Kidney epithelial cell (primary cell): Measurements from ENCODE around the gene FOXP1. TPM values are rescaled to one million over a fixed set of nuclear protein-coding genes. Genes with fewer than 3 reads are reported as not detected.

Experiments used
- DNase-seq: peaks from one replicate; pipeline ENCODE4 v3.0.0-alpha.2; 2010; ENCODE audit warnings: low read depth
- H3K27me3 ChIP-seq: 2 replicates; pipeline ENCODE4 v1.6.0; 2011; ENCODE audit warnings: low read length; ENCODE audit not compliant: control insufficient read depth, insufficient read depth
- H3K36me3 ChIP-seq: 2 replicates; pipeline ENCODE4 v1.5.1; 2011; ENCODE audit warnings: low read length; ENCODE audit not compliant: control insufficient read depth, insufficient read depth
- H3K4me3 ChIP-seq: 2 replicates; pipeline ENCODE4 v1.5.1; 2011; ENCODE audit warnings: low read depth, mild to moderate bottlenecking, control low read depth, low read length
- total RNA-seq: library from RNA; depleted of rRNA; stranded (reverse); fragments of >200 nt; gene quantifications from 2 replicates; pipeline ENCODE4 v1.2.3, GENCODE V29; 2015
- TF ChIP-seq, protein P1 (sequence below): IDR thresholded peaks from 2 replicates; pipeline ENCODE4 v1.5.1; 2011; ENCODE audit warnings: mild to moderate bottlenecking, moderate library complexity, low read length, control low read depth, inconsistent platforms; ENCODE audit not compliant: insufficient read depth, poor library complexity, severe bottlenecking

FOXP1 gene
- total RNA-seq, 1 donor from 2014 or later, result 75.0 TPM

- Histone ChIP-seq H3K4me3 (no peak overlapping the region), H3K27me3 (no peaks in the 10 kb centered on the region), H3K36me3 (no peaks in the 10 kb centered on the region)
- TF ChIP-seq, protein P1, sequence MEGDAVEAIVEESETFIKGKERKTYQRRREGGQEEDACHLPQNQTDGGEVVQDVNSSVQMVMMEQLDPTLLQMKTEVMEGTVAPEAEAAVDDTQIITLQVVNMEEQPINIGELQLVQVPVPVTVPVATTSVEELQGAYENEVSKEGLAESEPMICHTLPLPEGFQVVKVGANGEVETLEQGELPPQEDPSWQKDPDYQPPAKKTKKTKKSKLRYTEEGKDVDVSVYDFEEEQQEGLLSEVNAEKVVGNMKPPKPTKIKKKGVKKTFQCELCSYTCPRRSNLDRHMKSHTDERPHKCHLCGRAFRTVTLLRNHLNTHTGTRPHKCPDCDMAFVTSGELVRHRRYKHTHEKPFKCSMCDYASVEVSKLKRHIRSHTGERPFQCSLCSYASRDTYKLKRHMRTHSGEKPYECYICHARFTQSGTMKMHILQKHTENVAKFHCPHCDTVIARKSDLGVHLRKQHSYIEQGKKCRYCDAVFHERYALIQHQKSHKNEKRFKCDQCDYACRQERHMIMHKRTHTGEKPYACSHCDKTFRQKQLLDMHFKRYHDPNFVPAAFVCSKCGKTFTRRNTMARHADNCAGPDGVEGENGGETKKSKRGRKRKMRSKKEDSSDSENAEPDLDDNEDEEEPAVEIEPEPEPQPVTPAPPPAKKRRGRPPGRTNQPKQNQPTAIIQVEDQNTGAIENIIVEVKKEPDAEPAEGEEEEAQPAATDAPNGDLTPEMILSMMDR, result no peak
- DNase-seq, result no peak
Observed at GRCh38 chr3:70970952-70971351, 612.6 kb downstream of the FOXP1 start.

DNA sequence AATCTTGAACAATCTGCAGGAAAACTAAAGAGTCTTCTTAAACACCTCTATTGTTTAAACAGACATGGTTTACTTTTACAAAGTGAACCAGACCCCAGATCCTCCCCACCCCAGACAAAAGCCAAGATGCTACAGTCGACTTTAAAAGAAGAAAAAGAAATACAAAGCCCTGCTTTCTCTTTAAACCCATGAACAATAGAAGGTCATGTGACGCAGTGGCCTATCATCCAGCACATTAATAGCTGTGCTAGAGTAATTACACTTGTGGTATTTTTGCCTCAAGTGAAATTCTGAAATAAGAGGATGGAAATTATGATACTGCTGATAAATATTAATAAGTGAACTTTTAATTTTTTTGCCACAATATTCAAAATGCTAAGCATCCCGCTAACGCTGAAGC, 613.4 kb downstream of the FOXP1 start:
- H3K4me3 ChIP-seq, result no peak overlapping the region
- no peak for DNase-seq
- TF ChIP-seq, protein P1, result no peak
- peaks cover 1% of the 10 kb centered on the region for H3K36me3 ChIP-seq
- H3K27me3 ChIP-seq, result no peaks in the 10 kb centered on the region

DNA sequence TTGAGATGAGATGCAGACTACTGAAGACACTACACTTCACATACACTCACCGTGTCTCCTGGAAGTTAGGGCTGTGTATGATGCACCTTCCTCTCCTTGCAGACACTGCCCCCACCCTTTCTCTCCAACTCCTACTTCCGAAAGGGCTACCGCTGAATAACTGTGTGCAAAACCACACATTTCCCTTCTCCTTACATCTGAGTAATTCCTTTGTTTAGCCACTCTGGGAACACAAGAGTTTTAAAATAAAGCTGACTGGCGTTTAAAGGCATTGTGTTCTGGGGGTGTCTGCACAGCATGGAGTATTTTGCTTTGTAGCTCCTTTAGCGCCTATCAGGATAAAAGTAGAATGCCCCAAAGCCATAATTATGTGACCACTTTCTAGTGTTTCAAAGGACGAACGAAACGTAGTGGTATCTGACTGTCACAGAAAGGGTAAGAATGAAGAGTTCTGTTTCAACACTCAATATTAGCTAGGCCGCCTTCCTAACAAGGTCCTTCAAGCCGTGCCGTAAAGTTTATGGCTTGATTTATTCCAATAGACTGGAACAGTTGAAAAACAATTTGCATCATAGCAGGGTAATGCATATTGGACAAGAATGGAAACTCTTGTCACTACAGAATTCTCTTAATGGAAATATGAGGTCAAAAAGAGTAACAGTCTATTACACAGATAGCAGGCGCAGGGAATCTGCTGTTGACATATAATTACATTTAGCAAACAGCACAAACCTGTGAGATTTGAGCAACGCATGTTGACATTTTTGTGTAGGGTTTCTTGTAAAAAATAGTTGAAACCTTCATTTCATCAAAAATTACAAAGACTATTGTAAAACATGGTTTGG, 619.9 kb downstream of the FOXP1 start:
- Histone ChIP-seq H3K27me3 (no peaks in the 10 kb centered on the region), H3K4me3 (no peak overlapping the region), H3K36me3 (peaks cover 5% of the 10 kb centered on the region)
- DNase-seq, result no peak
- TF ChIP-seq, protein P1, result peak; percentile 5

- Histone ChIP-seq H3K27me3 (no peaks in the 10 kb centered on the region), H3K36me3 (peaks cover 4% of the 10 kb centered on the region), H3K4me3 (no peak overlapping the region)
- DNase-seq, result no peak
- TF ChIP-seq, protein P1, result no peak
Observed at GRCh38 chr3:70959506-70960291, 623.8 kb downstream of the FOXP1 start.

- TF ChIP-seq, protein P1, result no peak
- H3K27me3 ChIP-seq, result no peaks in the 10 kb centered on the region
- H3K4me3 ChIP-seq, result no peak overlapping the region
- no peaks in the 10 kb centered on the region for H3K36me3 ChIP-seq
- no peak for DNase-seq
Observed at GRCh38 chr3:70952033-70952747, 631.3 kb downstream of the FOXP1 start.
